GM04503 (cell line): ENCODE data around the gene PSG3.
"Not testable (repeated sequence)": the region's sequence is repeated elsewhere in the genome, so short reads cannot be mapped to it uniquely, and the experiment has no call there.

Source experiments
- DNase-seq: peaks from one replicate; pipeline ENCODE4 v3.0.0-alpha.2; 2012; ENCODE audit warnings: low read depth

Gene PSG3

GRCh38 chr19:42740381-42740780 is at the start of gene PSG3:
PSG3 (minus strand) TSS chr19:42740481; CDS start chr19:42740384, 97 bp downstream.
- not testable (repeated sequence) for DNase-seq

- DNase-seq = not testable (repeated sequence)
These were observed 48.5 kb upstream of the PSG3 start for GRCh38 chr19:42788766-42789165.

- not testable (repeated sequence) for DNase-seq
These were observed 47.5 kb upstream of the PSG3 start for GRCh38 chr19:42787766-42788165.

GRCh38 chr19:42776750-42777612 is 36.7 kb upstream of the PSG3 start:
- not testable (repeated sequence) for DNase-seq

- not testable (repeated sequence) for DNase-seq
These were observed 34.4 kb upstream of the PSG3 start for GRCh38 chr19:42774510-42775158.

GRCh38 chr19:42767319-42767718 is 27.0 kb upstream of the PSG3 start:
- not testable (repeated sequence) for DNase-seq

- DNase-seq = not testable (repeated sequence)
These were observed 26.6 kb upstream of the PSG3 start for GRCh38 chr19:42766871-42767270.

GRCh38 chr19:42764836-42765235 is 24.6 kb upstream of the PSG3 start:
- DNase-seq = no peak

- DNase-seq = no peak
These were observed 22.5 kb upstream of the PSG3 start for GRCh38 chr19:42762789-42763188.

- DNase-seq = not testable (repeated sequence)
These were observed 21.6 kb upstream of the PSG3 start for GRCh38 chr19:42761924-42762295.

GRCh38 chr19:42760954-42761923 is 21.0 kb upstream of the PSG3 start:
- peak; percentile 99 for DNase-seq

GRCh38 chr19:42758667-42759066 is 18.4 kb upstream of the PSG3 start:
- DNase-seq = not testable (repeated sequence)

- not testable (repeated sequence) for DNase-seq
These were observed 12.0 kb upstream of the PSG3 start for GRCh38 chr19:42752246-42752645.

- not testable (repeated sequence) for DNase-seq
These were observed 1.7 kb upstream of the PSG3 start for GRCh38 chr19:42741726-42742607.

GRCh38 chr19:42737581-42738011 is 2.7 kb downstream of the PSG3 start:
- DNase-seq = not testable (repeated sequence)

- not testable (repeated sequence) for DNase-seq
These were observed 11.9 kb downstream of the PSG3 start for GRCh38 chr19:42728341-42728740.

- not testable (repeated sequence) for DNase-seq
These were observed 26.3 kb downstream of the PSG3 start for GRCh38 chr19:42714000-42714399.

- DNase-seq = not testable (repeated sequence)
These were observed 27.5 kb downstream of the PSG3 start for GRCh38 chr19:42712753-42713152.

GRCh38 chr19:42710986-42711385 is 29.3 kb downstream of the PSG3 start:
- DNase-seq = not testable (repeated sequence)

- no peak for DNase-seq
These were observed 42.4 kb downstream of the PSG3 start for GRCh38 chr19:42697884-42698283.
